ENCODE data around the gene SHE.

Gene SHE

DNA sequence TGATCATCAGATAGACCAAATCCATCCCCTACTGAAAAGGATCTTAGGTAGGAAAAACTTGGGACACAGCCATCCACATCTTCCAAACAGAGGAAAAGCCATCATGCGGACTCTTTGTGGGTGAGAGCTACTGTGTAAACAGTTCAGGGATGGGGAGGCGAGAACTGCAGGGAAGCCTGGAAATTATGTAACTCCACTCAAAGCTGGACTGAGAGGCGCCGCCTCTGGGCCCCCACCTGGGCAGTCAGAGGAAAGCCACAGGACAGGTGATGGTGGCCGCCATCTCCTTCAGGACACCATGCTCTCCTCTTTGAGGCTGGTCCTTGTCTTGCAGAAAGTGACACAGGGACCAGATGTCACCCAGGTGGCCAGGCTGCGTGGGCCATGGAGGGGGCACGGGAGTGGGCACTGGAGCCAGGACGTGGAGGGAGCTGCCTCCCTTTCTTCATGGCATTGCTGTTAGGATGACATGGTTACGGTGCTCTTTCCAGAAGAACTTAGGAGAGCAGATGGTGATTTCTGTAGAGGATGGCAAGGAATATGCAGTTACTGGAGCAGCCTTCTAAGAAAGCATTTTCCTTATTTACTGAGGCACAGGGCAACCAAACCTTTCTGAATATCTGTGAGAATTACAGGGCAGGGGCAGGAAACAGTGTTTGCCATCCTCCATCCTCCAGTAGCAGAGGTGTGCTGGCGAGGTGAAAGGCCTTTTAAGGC is 32.2 kb downstream of the SHE start:
- TF ChIP-seq FOXP2 (optimal IDR thresholded peaks at IDR 0.05; ENCODE audit: borderline replicate concordance, extremely low read depth, extremely low read length, insufficient read depth) (no peak), SIN3A (IDR thresholded peaks at IDR 0.05; ENCODE audit: borderline replicate concordance, insufficient read depth, low read length) (no peak), TAF1 (IDR thresholded peaks at IDR 0.05; ENCODE audit: borderline replicate concordance, insufficient read depth, low read length) (no peak), POLR2AphosphoS5 (IDR thresholded peaks at IDR 0.05; ENCODE audit: low read depth, low read length) (no peak)
- TF ChIP-seq, protein P1, sequence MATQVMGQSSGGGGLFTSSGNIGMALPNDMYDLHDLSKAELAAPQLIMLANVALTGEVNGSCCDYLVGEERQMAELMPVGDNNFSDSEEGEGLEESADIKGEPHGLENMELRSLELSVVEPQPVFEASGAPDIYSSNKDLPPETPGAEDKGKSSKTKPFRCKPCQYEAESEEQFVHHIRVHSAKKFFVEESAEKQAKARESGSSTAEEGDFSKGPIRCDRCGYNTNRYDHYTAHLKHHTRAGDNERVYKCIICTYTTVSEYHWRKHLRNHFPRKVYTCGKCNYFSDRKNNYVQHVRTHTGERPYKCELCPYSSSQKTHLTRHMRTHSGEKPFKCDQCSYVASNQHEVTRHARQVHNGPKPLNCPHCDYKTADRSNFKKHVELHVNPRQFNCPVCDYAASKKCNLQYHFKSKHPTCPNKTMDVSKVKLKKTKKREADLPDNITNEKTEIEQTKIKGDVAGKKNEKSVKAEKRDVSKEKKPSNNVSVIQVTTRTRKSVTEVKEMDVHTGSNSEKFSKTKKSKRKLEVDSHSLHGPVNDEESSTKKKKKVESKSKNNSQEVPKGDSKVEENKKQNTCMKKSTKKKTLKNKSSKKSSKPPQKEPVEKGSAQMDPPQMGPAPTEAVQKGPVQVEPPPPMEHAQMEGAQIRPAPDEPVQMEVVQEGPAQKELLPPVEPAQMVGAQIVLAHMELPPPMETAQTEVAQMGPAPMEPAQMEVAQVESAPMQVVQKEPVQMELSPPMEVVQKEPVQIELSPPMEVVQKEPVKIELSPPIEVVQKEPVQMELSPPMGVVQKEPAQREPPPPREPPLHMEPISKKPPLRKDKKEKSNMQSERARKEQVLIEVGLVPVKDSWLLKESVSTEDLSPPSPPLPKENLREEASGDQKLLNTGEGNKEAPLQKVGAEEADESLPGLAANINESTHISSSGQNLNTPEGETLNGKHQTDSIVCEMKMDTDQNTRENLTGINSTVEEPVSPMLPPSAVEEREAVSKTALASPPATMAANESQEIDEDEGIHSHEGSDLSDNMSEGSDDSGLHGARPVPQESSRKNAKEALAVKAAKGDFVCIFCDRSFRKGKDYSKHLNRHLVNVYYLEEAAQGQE (IDR thresholded peaks at IDR 0.05; ENCODE audit: insufficient read depth in 1 of 2, low read depth in 2 of 2, low read length in 2 of 2), result no peak

DNA sequence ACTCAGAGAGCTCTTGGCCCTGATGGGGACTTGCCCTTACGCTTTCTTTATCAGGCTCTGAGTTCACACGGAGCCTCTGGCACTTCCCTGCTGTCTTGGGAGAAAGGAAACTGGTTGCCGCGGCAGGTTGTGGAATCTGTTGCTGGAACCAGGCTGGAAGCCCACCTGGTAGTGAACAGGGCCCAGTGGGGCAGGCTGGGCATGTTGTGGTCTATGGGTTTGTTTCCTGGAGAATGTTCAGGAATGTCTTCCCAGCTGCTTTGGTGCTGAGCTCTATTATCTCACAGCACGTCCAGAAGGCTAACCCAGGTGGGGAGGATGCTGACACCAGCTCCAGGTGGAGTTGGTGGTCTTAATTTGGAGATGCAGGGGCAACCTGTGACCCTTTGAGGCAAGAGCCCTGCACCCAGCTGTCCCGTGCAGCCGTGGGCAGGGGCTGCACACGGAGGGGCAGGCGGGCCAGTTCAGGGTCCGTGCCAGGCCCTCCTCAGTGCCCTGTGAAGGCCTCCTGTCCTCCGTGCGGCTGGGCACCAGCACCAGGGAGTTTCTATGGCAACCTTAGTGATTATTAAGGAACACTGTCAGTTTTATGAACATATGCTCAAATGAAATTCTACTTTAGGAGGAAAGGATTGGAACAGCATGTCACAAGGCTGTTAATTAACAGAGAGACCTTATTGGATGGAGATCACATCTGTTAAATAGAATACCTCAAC is 33.5 kb downstream of the SHE start:
- TF ChIP-seq TAF1 (IDR thresholded peaks at IDR 0.05; ENCODE audit: borderline replicate concordance, insufficient read depth, low read length), result no peak
- TF ChIP-seq, protein P1 (IDR thresholded peaks at IDR 0.05; ENCODE audit: insufficient read depth in 1 of 2, low read depth in 2 of 2, low read length in 2 of 2), result no peak
- no peak for TF ChIP-seq SIN3A (IDR thresholded peaks at IDR 0.05; ENCODE audit: borderline replicate concordance, insufficient read depth, low read length)
- no peak for TF ChIP-seq POLR2AphosphoS5 (IDR thresholded peaks at IDR 0.05; ENCODE audit: low read depth, low read length)
- no peak for TF ChIP-seq FOXP2 (optimal IDR thresholded peaks at IDR 0.05; ENCODE audit: borderline replicate concordance, extremely low read depth, extremely low read length, insufficient read depth)

DNA sequence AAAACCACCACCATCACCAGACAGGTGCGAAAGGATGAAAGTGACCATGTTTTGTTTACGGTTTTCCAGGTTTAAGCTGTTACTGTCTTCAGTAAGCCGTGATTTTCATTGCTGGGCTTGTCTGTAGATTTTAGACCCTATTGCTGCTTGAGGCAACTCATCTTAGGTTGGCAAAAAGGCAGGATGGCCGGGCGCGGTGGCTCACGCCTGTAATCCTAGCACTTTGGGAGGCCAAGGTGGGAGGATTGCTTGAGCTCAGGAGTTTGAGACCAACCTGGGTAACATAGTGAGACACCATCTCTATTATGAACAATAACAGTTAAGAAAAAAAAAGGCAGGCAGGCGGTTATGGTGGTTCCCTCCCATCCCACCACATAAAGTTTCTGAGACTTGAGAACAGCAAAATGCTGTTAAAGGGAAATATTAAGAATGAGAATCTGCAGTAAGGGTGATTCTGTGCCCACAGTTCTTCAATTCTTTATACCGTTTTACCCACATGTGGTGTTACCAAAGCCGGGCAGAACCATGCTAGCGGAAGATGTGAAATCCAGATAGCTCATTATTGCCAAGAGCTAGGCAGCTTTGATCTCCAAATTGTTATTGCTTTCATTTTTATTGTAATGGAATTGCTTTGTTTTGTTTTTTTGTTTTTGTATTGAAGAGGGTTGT is 34.6 kb downstream of the SHE start:
- TF ChIP-seq SIN3A (IDR thresholded peaks at IDR 0.05; ENCODE audit: borderline replicate concordance, insufficient read depth, low read length) (no peak), FOXP2 (optimal IDR thresholded peaks at IDR 0.05; ENCODE audit: borderline replicate concordance, extremely low read depth, extremely low read length, insufficient read depth) (no peak), TAF1 (IDR thresholded peaks at IDR 0.05; ENCODE audit: borderline replicate concordance, insufficient read depth, low read length) (no peak), POLR2AphosphoS5 (IDR thresholded peaks at IDR 0.05; ENCODE audit: low read depth, low read length) (no peak)
- TF ChIP-seq, protein P1 (IDR thresholded peaks at IDR 0.05; ENCODE audit: insufficient read depth in 1 of 2, low read depth in 2 of 2, low read length in 2 of 2), result no peak

DNA sequence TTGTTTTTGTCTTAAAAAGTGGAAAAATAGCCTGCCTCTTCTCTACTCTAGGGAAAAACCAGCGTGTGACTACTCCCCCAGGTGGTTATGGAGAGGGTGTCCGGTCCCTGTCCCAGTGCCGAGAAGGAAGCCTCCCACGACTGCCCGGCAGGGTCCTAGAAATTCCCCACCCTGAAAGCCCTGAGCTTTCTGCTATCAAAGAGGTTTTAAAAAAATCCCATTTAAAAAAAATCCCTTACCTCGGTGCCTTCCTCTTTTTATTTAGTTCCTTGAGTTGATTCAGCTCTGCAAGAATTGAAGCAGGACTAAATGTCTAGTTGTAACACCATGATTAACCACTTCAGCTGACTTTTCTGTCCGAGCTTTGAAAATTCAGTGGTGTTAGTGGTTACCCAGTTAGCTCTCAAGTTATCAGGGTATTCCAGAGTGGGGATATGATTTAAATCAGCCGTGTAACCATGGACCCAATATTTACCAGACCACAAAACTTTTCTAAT is 35.2 kb downstream of the SHE start:
- TF ChIP-seq, protein P1 (IDR thresholded peaks at IDR 0.05; ENCODE audit: insufficient read depth in 1 of 2, low read depth in 2 of 2, low read length in 2 of 2), result no peak
- TF ChIP-seq TAF1 (IDR thresholded peaks at IDR 0.05; ENCODE audit: borderline replicate concordance, insufficient read depth, low read length) (no peak), FOXP2 (optimal IDR thresholded peaks at IDR 0.05; ENCODE audit: borderline replicate concordance, extremely low read depth, extremely low read length, insufficient read depth) (no peak), SIN3A (IDR thresholded peaks at IDR 0.05; ENCODE audit: borderline replicate concordance, insufficient read depth, low read length) (no peak), POLR2AphosphoS5 (IDR thresholded peaks at IDR 0.05; ENCODE audit: low read depth, low read length) (no peak)
